ENCODE data around the gene DVL2.

The DVL2 gene

GRCh38 chr17:7207120-7208001 is 27.0 kb downstream of the DVL2 start:
- Histone ChIP-seq H4K20me1 (ENCODE audit: insufficient read depth) (no peaks in the 10 kb centered on the region), H3K4me3 (IDR thresholded peaks at IDR 0.05; ENCODE audit: insufficient read depth, low read depth, low read length) (no peak overlapping the region), H3K4me2 (no peak overlapping the region), H3K9ac (no peak overlapping the region), H3K36me3 (ENCODE audit: insufficient read depth) (no peaks in the 10 kb centered on the region), H3K4me1 (ENCODE audit: low read depth, poor library complexity, severe bottlenecking) (no peaks in the 10 kb centered on the region), H3K79me2 (ENCODE audit: insufficient read depth, low read depth) (no peaks in the 10 kb centered on the region), H3K27ac (no peak overlapping the region), H2AFZ (ENCODE audit: low read depth) (no peak overlapping the region), H3K27me3 (ENCODE audit: insufficient read depth, low read depth) (no peaks in the 10 kb centered on the region)
- TF ChIP-seq CTCF (conservative IDR thresholded peaks at IDR 0.05; ENCODE audit: low read depth, low read length), result no peak

GRCh38 chr17:7205561-7205960 is 28.8 kb downstream of the DVL2 start:
- TF ChIP-seq CTCF (conservative IDR thresholded peaks at IDR 0.05; ENCODE audit: low read depth, low read length), result no peak
- Histone ChIP-seq H3K9ac (no peak overlapping the region), H4K20me1 (ENCODE audit: insufficient read depth) (no peaks in the 10 kb centered on the region), H3K27ac (no peak overlapping the region), H2AFZ (ENCODE audit: low read depth) (no peak overlapping the region; the same call in 1 of the 2 replicates), H3K4me3 (IDR thresholded peaks at IDR 0.05; ENCODE audit: insufficient read depth, low read depth, low read length) (no peak overlapping the region), H3K79me2 (ENCODE audit: insufficient read depth, low read depth) (no peaks in the 10 kb centered on the region), H3K4me2 (peak overlapping the region; percentile 17; the same call in 1 of the 2 replicates), H3K36me3 (ENCODE audit: insufficient read depth) (no peaks in the 10 kb centered on the region), H3K4me1 (ENCODE audit: low read depth, poor library complexity, severe bottlenecking) (no peaks in the 10 kb centered on the region), H3K27me3 (ENCODE audit: insufficient read depth, low read depth) (no peaks in the 10 kb centered on the region)

GRCh38 chr17:7204828-7205461 is 29.4 kb downstream of the DVL2 start:
- Histone ChIP-seq H3K79me2 (ENCODE audit: insufficient read depth, low read depth) (no peaks in the 10 kb centered on the region), H3K4me3 (IDR thresholded peaks at IDR 0.05; ENCODE audit: insufficient read depth, low read depth, low read length) (no peak overlapping the region), H3K27ac (no peak overlapping the region), H3K4me2 (peak overlapping the region; percentile 17; the same call in 1 of the 2 replicates), H3K4me1 (ENCODE audit: low read depth, poor library complexity, severe bottlenecking) (no peaks in the 10 kb centered on the region), H3K36me3 (ENCODE audit: insufficient read depth) (no peaks in the 10 kb centered on the region), H2AFZ (ENCODE audit: low read depth) (peak overlapping the region; percentile 30; the same call in 1 of the 2 replicates), H3K9ac (no peak overlapping the region), H4K20me1 (ENCODE audit: insufficient read depth) (no peaks in the 10 kb centered on the region), H3K27me3 (ENCODE audit: insufficient read depth, low read depth) (no peaks in the 10 kb centered on the region)
- TF ChIP-seq CTCF (conservative IDR thresholded peaks at IDR 0.05; ENCODE audit: low read depth, low read length), result no peak

GRCh38 chr17:7204336-7204735 is 30.0 kb downstream of the DVL2 start:
- Histone ChIP-seq H3K36me3 (ENCODE audit: insufficient read depth) (no peaks in the 10 kb centered on the region), H3K4me3 (IDR thresholded peaks at IDR 0.05; ENCODE audit: insufficient read depth, low read depth, low read length) (no peak overlapping the region), H3K9ac (no peak overlapping the region), H2AFZ (ENCODE audit: low read depth) (no peak overlapping the region), H3K27me3 (ENCODE audit: insufficient read depth, low read depth) (no peaks in the 10 kb centered on the region), H3K4me1 (ENCODE audit: low read depth, poor library complexity, severe bottlenecking) (no peaks in the 10 kb centered on the region), H3K27ac (no peak overlapping the region), H3K4me2 (no peak overlapping the region), H4K20me1 (ENCODE audit: insufficient read depth) (no peaks in the 10 kb centered on the region), H3K79me2 (ENCODE audit: insufficient read depth, low read depth) (no peaks in the 10 kb centered on the region)
- no peak for TF ChIP-seq CTCF (conservative IDR thresholded peaks at IDR 0.05; ENCODE audit: low read depth, low read length)

All from KMS-11 (cell line).